K562 (cell line): Measurements from ENCODE around the gene TMEM222. TPM values are rescaled to one million over a fixed set of nuclear protein-coding genes. Genes with fewer than 3 reads are reported as not detected.

Experiments used
- BDP1 ChIP-seq: IDR thresholded peaks from 3 replicates; pipeline ENCODE4 v1.6.1; 2011; ENCODE audit not compliant: insufficient read length, insufficient read depth
- CEBPB ChIP-seq: fragments of 450-650 bp; IDR thresholded peaks from 2 replicates; pipeline ENCODE4 v1.6.1; 2016; ENCODE audit warnings: missing genetic modification characterization, missing compliant biosample characterization
- CHCHD3 ChIP-seq: fragments of 250-450 bp; sonication (Bioruptor Pico); IDR thresholded peaks from 2 replicates; pipeline ENCODE4 v2.1.2; 2022; ENCODE audit warnings: mild to moderate bottlenecking
- CHD4 ChIP-seq: fragments of 200-600 bp; sonication (generic); IDR thresholded peaks from 3 replicates; pipeline ENCODE4 v1.6.1; 2012; ENCODE audit warnings: low read depth, mild to moderate bottlenecking, mixed read lengths, low read length, inconsistent platforms; ENCODE audit not compliant: insufficient read depth, insufficient replicate concordance, poor library complexity, severe bottlenecking
- CREBBP ChIP-seq: IDR thresholded peaks from one replicate; pipeline ENCODE4 v1.6.1; 2012; ENCODE audit warnings: low read depth, mild to moderate bottlenecking, control low read depth, inconsistent platforms, low read length
- CXXC5 ChIP-seq: fragments of 250-450 bp; sonication (Bioruptor Pico); IDR thresholded peaks from 2 replicates; pipeline ENCODE4 v1.8.0; 2022; ENCODE audit warnings: inconsistent platforms, mild to moderate bottlenecking, moderate library complexity
- DACH1 ChIP-seq: fragments of 450-650 bp; IDR thresholded peaks from 2 replicates; pipeline ENCODE4 v1.6.1; 2018; ENCODE audit not compliant: partially characterized antibody
- ELF1 ChIP-seq: fragments of 200-800 bp; sonication (Bioruptor generic); IDR thresholded peaks from 2 replicates; pipeline ENCODE4 v1.6.1; 2016; ENCODE audit warnings: missing genetic modification characterization, missing compliant biosample characterization
- HCFC1 ChIP-seq: IDR thresholded peaks from 2 replicates; pipeline ENCODE4 v1.6.1; 2012; ENCODE audit warnings: low read depth, low read length, improper control_type of control experiment
- MAFF ChIP-seq: IDR thresholded peaks from 2 replicates; pipeline ENCODE4 v1.6.1; 2012; ENCODE audit warnings: low read length, improper control_type of control experiment
- PCBP1 ChIP-seq: fragments of 200-400 bp; formaldehyde crosslinking; IDR thresholded peaks from 2 replicates; pipeline ENCODE4 v1.6.1; 2018; ENCODE audit warnings: mild to moderate bottlenecking, low read depth, low read length; ENCODE audit not compliant: poor library complexity, severe bottlenecking
- POLR2AphosphoS5 ChIP-seq: IDR thresholded peaks from 2 replicates; pipeline ENCODE4 v1.6.1; 2011; ENCODE audit warnings: mild to moderate bottlenecking, low read depth, low read length, moderate library complexity; ENCODE audit not compliant: control insufficient read depth, insufficient read depth
- RAD51 ChIP-seq: fragments of 450-650 bp; IDR thresholded peaks from 2 replicates; pipeline ENCODE4 v1.7.1; 2016; ENCODE audit warnings: low read depth, mild to moderate bottlenecking, borderline replicate concordance
- RB1 ChIP-seq: fragments of 450-650 bp; IDR thresholded peaks from 2 replicates; pipeline ENCODE4 v1.6.1; 2017; ENCODE audit warnings: low read depth, mild to moderate bottlenecking
- RBM39 ChIP-seq: fragments of 200-400 bp; formaldehyde crosslinking; optimal IDR thresholded peaks from 2 replicates; pipeline ENCODE3; 2018; ENCODE audit warnings: low read depth, low read length
- SNIP1 ChIP-seq: fragments of 450-650 bp; IDR thresholded peaks from 2 replicates; pipeline ENCODE4 v1.7.1; 2017; ENCODE audit warnings: low read depth, mild to moderate bottlenecking
- TCF7 ChIP-seq: sonication (generic); IDR thresholded peaks from 2 replicates; pipeline ENCODE4 v1.6.1; 2016; ENCODE audit warnings: antibody characterized with exemption, borderline replicate concordance
- XRCC5 ChIP-seq: fragments of 200-400 bp; formaldehyde crosslinking; IDR thresholded peaks from 2 replicates; pipeline ENCODE4 v1.6.1; 2017; ENCODE audit warnings: low read depth, mild to moderate bottlenecking, low read length
- ZNF239 ChIP-seq: fragments of 250-450 bp; sonication (Bioruptor Pico); IDR thresholded peaks from 2 replicates; pipeline ENCODE4 v1.4.0; 2020; ENCODE audit warnings: mild to moderate bottlenecking
- ZNF695 ChIP-seq: fragments of 450-650 bp; formaldehyde crosslinking; IDR thresholded peaks from 2 replicates; pipeline ENCODE4 v1.4.0; 2020; ENCODE audit warnings: mild to moderate bottlenecking, moderate library complexity
- polyA plus RNA-seq, 8 experiments: library from polyadenylated mRNA; depleted of rRNA in 4 of 8; stranded (reverse) in 5 of 8; unstranded in 3 of 8; fragments of >200 nt; fragmentation: Nextera tagmentation in 2 of 8; fragmentation: Illumina TruSeq in 1 of 8; extraction: Ambion mirVana in 2 of 8; extraction: Trizol in 1 of 8; gene quantifications; 2 replicates each; pipeline versions ENCODE4 v1.2.1 to v1.2.3, GENCODE V29; 2011 to 2014; ENCODE audit warnings: inconsistent platforms in 1 of 8, missing spikeins in 1 of 8
- total RNA-seq, 7 experiments: library from RNA; depleted of rRNA in 6 of 7; stranded (reverse); fragments of >200 nt in 6 of 7; fragmentation: Illumina TruSeq in 2 of 7; extraction: Trizol in 2 of 7; gene quantifications; 2 replicates each; pipeline versions ENCODE4 v1.2.1 to v1.2.3, GENCODE V29; 2011 to 2021; ENCODE audit warnings: low replicate concordance in 1 of 7
- TF ChIP-seq, protein P1 (sequence below), 2 experiments: IDR thresholded peaks; 2 replicates each; pipeline ENCODE4 v1.6.1; 2012; ENCODE audit warnings: improper control_type of control experiment in 2 of 2, low read depth in 2 of 2, low read length in 2 of 2, borderline replicate concordance in 1 of 2
- TF ChIP-seq, protein P2 (sequence below): sonication (generic); formaldehyde crosslinking; IDR thresholded peaks from 2 replicates; pipeline ENCODE4 v1.5.0; 2020; ENCODE audit warnings: missing genetic modification reagents
- TF ChIP-seq, protein P3 (sequence below), 3 experiments: IDR thresholded peaks in 2 of 3; conservative IDR thresholded peaks in 1 of 3; 2 replicates each; pipeline ENCODE4 v1.5.1; 2011 to 2012; ENCODE audit warnings: low read length in 3 of 3, mild to moderate bottlenecking in 3 of 3, control low read depth in 2 of 3, improper control_type of control experiment in 1 of 3, inconsistent platforms in 1 of 3, low read depth in 1 of 3, mixed read lengths in 1 of 3, moderate library complexity in 1 of 3; ENCODE audit not compliant: insufficient read depth in 2 of 3
- TF ChIP-seq, protein P4 (sequence below): sonication (generic); formaldehyde crosslinking; IDR thresholded peaks from 2 replicates; pipeline ENCODE4 v1.9.0; 2022; ENCODE audit warnings: mild to moderate bottlenecking, missing genetic modification reagents

The TMEM222 gene
- total and polyA plus RNA-seq, 9 of the 15 experiments (the other 6 are each of a cell fraction or from before 2014, with no cell fraction given) = 6.9 to 48.0 (median 32.8) TPM

DNA sequence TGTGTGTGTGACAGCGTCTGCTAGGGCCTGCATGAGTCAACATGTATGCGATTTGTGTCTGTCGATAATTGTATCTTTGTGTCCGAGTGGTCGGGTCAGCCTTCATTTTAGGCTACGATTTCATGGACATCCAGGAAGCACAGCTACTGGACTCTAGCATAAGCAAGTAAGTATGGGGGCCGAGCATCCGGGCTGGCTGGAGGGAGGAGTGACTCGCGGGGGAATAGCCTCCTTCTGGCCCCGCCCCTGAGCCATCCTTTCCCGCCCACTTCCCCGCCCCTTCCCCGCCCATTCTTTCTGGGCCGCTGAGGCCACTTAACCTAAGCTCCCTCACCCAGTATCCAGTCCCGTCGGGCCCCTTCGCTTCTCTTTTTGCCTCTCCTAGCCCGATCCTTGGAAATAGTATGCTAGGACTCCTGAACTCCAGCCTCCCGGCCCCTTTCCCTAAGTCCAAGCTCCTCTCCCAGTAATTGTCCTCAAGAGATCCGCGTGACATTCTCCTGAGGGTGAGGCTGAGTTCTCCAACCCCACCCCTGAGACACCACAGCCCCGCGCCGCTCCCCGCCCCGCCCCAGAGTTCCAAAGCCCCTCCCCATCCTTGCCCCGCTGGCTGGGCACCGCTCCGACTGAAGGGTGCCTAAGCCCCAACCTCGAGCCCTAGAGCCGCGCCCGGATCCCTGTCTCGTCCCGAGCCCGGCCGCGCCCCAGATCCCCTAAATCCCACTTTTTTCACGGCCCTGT, 43.6 kb downstream of the TMEM222 start (continued):
- TF ChIP-seq, protein P1, sequence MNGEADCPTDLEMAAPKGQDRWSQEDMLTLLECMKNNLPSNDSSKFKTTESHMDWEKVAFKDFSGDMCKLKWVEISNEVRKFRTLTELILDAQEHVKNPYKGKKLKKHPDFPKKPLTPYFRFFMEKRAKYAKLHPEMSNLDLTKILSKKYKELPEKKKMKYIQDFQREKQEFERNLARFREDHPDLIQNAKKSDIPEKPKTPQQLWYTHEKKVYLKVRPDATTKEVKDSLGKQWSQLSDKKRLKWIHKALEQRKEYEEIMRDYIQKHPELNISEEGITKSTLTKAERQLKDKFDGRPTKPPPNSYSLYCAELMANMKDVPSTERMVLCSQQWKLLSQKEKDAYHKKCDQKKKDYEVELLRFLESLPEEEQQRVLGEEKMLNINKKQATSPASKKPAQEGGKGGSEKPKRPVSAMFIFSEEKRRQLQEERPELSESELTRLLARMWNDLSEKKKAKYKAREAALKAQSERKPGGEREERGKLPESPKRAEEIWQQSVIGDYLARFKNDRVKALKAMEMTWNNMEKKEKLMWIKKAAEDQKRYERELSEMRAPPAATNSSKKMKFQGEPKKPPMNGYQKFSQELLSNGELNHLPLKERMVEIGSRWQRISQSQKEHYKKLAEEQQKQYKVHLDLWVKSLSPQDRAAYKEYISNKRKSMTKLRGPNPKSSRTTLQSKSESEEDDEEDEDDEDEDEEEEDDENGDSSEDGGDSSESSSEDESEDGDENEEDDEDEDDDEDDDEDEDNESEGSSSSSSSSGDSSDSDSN (IDR thresholded peaks at IDR 0.05; ENCODE audit: borderline replicate concordance in 1 of 2, low read depth in 2 of 2, low read length in 2 of 2) = no peak
- TF ChIP-seq BDP1 (no peak), RB1 (no peak), ZNF239 (CRISPR knock-in tag) (no peak), DACH1 (no peak), ZNF695 (CRISPR knock-in tag) (no peak), RBM39 (no peak), RAD51 (no peak), POLR2AphosphoS5 (peak; percentile 65), CEBPB (tag) (peak; percentile 48; the same call in 1 of the 2 replicates), TCF7 (no peak), CHD4 (no peak), ELF1 (tag) (peak; percentile 62), CXXC5 (no peak; the same call in 1 of the 2 replicates), MAFF (no peak), SNIP1 (no peak), CHCHD3 (CRISPR knock-in tag) (no peak), HCFC1 (no peak), XRCC5 (no peak), PCBP1 (no peak), CREBBP (no peak)
- TF ChIP-seq, protein P2, sequence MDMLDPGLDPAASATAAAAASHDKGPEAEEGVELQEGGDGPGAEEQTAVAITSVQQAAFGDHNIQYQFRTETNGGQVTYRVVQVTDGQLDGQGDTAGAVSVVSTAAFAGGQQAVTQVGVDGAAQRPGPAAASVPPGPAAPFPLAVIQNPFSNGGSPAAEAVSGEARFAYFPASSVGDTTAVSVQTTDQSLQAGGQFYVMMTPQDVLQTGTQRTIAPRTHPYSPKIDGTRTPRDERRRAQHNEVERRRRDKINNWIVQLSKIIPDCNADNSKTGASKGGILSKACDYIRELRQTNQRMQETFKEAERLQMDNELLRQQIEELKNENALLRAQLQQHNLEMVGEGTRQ = no peak
- TF ChIP-seq, protein P3, sequence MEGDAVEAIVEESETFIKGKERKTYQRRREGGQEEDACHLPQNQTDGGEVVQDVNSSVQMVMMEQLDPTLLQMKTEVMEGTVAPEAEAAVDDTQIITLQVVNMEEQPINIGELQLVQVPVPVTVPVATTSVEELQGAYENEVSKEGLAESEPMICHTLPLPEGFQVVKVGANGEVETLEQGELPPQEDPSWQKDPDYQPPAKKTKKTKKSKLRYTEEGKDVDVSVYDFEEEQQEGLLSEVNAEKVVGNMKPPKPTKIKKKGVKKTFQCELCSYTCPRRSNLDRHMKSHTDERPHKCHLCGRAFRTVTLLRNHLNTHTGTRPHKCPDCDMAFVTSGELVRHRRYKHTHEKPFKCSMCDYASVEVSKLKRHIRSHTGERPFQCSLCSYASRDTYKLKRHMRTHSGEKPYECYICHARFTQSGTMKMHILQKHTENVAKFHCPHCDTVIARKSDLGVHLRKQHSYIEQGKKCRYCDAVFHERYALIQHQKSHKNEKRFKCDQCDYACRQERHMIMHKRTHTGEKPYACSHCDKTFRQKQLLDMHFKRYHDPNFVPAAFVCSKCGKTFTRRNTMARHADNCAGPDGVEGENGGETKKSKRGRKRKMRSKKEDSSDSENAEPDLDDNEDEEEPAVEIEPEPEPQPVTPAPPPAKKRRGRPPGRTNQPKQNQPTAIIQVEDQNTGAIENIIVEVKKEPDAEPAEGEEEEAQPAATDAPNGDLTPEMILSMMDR (IDR thresholded peaks at IDR 0.05 in 2 of 3, conservative IDR thresholded peaks at IDR 0.05 in 1 of 3; ENCODE audit: insufficient read depth in 2 of 3, low read depth in 1 of 3, low read length in 3 of 3) = no peak
- TF ChIP-seq, protein P4, sequence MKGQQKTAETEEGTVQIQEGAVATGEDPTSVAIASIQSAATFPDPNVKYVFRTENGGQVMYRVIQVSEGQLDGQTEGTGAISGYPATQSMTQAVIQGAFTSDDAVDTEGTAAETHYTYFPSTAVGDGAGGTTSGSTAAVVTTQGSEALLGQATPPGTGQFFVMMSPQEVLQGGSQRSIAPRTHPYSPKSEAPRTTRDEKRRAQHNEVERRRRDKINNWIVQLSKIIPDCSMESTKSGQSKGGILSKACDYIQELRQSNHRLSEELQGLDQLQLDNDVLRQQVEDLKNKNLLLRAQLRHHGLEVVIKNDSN (CRISPR knock-in tag) = no peak
